Activated T-cell treated with anti-CD3 and anti-CD28 coated beads, Interleukin-2, amount 50 U/mL, for 72 hours (primary cell): ENCODE data around the gene HOXA10. TPM values are rescaled to one million over a fixed set of nuclear protein-coding genes. Genes with fewer than 3 reads are reported as not detected.

Experiments used
- ATAC-seq, 2 donors: fragments of 150-1000 bp; cut with Tn5 transposase; replicated peaks in 1 of 2; 2 replicates each; pipeline ENCODE4 v1.10.0; 2021; ENCODE audit warnings: moderate library complexity in 2 of 2, mild to moderate bottlenecking in 1 of 2
- DNase-seq, 2 donors: peaks; one replicate each; pipeline ENCODE4 v3.0.0; 2021 to 2022; ENCODE audit warnings: mixed read lengths in 1 of 2
- H3K27ac Mint-ChIP-seq: one replicate; pipeline ENCODE4 v1.8.0; 2022; ENCODE audit warnings: mild to moderate bottlenecking, moderate library complexity, mixed read lengths
- H3K27me3 Mint-ChIP-seq: one replicate; pipeline ENCODE4 v1.8.0; 2022; ENCODE audit warnings: low read depth, mixed read lengths
- H3K36me3 Mint-ChIP-seq, 2 donors: one replicate each; pipeline ENCODE4 v1.8.0; 2022; ENCODE audit warnings: mixed read lengths in 2 of 2, mild to moderate bottlenecking in 1 of 2; ENCODE audit not compliant: insufficient read depth in 2 of 2
- H3K4me1 Mint-ChIP-seq: one replicate; pipeline ENCODE4 v1.8.0; 2022; ENCODE audit warnings: low read depth, mixed read lengths
- H3K4me3 Mint-ChIP-seq, 2 donors: one replicate each; pipeline ENCODE4 v1.8.0; 2022; ENCODE audit warnings: mild to moderate bottlenecking in 2 of 2, mixed read lengths in 2 of 2, moderate library complexity in 2 of 2
- H3K9me3 Mint-ChIP-seq, 2 donors: one replicate each; pipeline ENCODE4 v1.8.0; 2022; ENCODE audit warnings: mixed read lengths in 2 of 2
- total RNA-seq, 2 donors: library from RNA; stranded (reverse); gene quantifications; one replicate each; pipeline ENCODE4 v1.2.3, GENCODE V29; 2022

HOXA10 gene
- total RNA-seq, 2 donors from 2014 or later = 0.19 to 0.26 TPM

GRCh38 chr7:27191833-27192545 lies 17.9 kb upstream of the HOXA10 start:
- no peaks in the 10 kb centered on the region for H3K9me3 Mint-ChIP-seq
- peaks cover 41% of the 10 kb centered on the region for H3K4me1 Mint-ChIP-seq
- peak in 1 of 2 donors; percentile 10 for ATAC-seq
- no peak overlapping the region for H3K27ac Mint-ChIP-seq
- no peak for DNase-seq
- H3K27me3 Mint-ChIP-seq = peaks cover 92% of the 10 kb centered on the region
- H3K4me3 Mint-ChIP-seq = peak overlapping the region; percentile 73 to 75
- no peaks in the 10 kb centered on the region for H3K36me3 Mint-ChIP-seq

- H3K36me3 Mint-ChIP-seq = no peaks in the 10 kb centered on the region
- H3K4me3 Mint-ChIP-seq = no peak overlapping the region
- H3K27ac Mint-ChIP-seq = no peak overlapping the region
- DNase-seq (no peak), ATAC-seq (no peak)
- H3K9me3 Mint-ChIP-seq = no peaks in the 10 kb centered on the region
- H3K4me1 Mint-ChIP-seq = peaks cover 43% of the 10 kb centered on the region
- peaks cover 92% of the 10 kb centered on the region for H3K27me3 Mint-ChIP-seq
Measured at GRCh38 chr7:27191161-27191731, 17.1 kb upstream of the HOXA10 start.

- DNase-seq (no peak), ATAC-seq (no peak)
Measured at GRCh38 chr7:27189997-27190748, 16.1 kb upstream of the HOXA10 start.

GRCh38 chr7:27189295-27189996 lies 15.3 kb upstream of the HOXA10 start:
- no peaks in the 10 kb centered on the region for H3K9me3 Mint-ChIP-seq
- H3K27me3 Mint-ChIP-seq = peaks cover 93% of the 10 kb centered on the region
- no peaks in the 10 kb centered on the region for H3K36me3 Mint-ChIP-seq
- H3K4me3 Mint-ChIP-seq = peak overlapping the region; percentile 75 to 86
- H3K4me1 Mint-ChIP-seq = peaks cover 60% of the 10 kb centered on the region
- peak in 1 of 2 donors; percentile 1 for DNase-seq
- H3K27ac Mint-ChIP-seq = no peak overlapping the region
- ATAC-seq = no peak

More at GRCh38 chr7:27189997-27190748, 16.1 kb upstream of the HOXA10 start:
- Mint-ChIP-seq H3K9me3 (no peaks in the 10 kb centered on the region), H3K4me3 (no peak overlapping the region), H3K36me3 (no peaks in the 10 kb centered on the region), H3K27me3 (peaks cover 93% of the 10 kb centered on the region), H3K27ac (no peak overlapping the region), H3K4me1 (peaks cover 54% of the 10 kb centered on the region)

GRCh38 chr7:27188386-27189294 lies 14.5 kb upstream of the HOXA10 start:
- peaks cover 85% of the 10 kb centered on the region for H3K27me3 Mint-ChIP-seq
- H3K9me3 Mint-ChIP-seq = no peaks in the 10 kb centered on the region
- peak in 1 of 2 donors; percentile 53 for DNase-seq
- ATAC-seq = peak in 1 of 2 donors; percentile 8
- peak overlapping the region; percentile 46 for H3K27ac Mint-ChIP-seq
- peak overlapping the region; percentile 75 to 86 for H3K4me3 Mint-ChIP-seq
- peaks cover 56% of the 10 kb centered on the region for H3K4me1 Mint-ChIP-seq
- H3K36me3 Mint-ChIP-seq = no peaks in the 10 kb centered on the region

GRCh38 chr7:27187475-27188385 lies 13.6 kb upstream of the HOXA10 start:
- DNase-seq (no peak), ATAC-seq (no peak)
- Mint-ChIP-seq H3K36me3 (no peaks in the 10 kb centered on the region), H3K27me3 (peaks cover 83% of the 10 kb centered on the region), H3K4me1 (peaks cover 52% of the 10 kb centered on the region), H3K27ac (no peak overlapping the region), H3K4me3 (peak overlapping the region; percentile 75 to 86), H3K9me3 (no peaks in the 10 kb centered on the region)

GRCh38 chr7:27186668-27187474 lies 12.8 kb upstream of the HOXA10 start:
- DNase-seq = no peak

GRCh38 chr7:27185854-27186667 lies 11.9 kb upstream of the HOXA10 start:
- peak in 1 of 2 donors; percentile 1 for DNase-seq
- Mint-ChIP-seq H3K36me3 (no peaks in the 10 kb centered on the region), H3K27ac (peak overlapping the region; percentile 70), H3K27me3 (peaks cover 78% of the 10 kb centered on the region), H3K9me3 (no peaks in the 10 kb centered on the region), H3K4me1 (peaks cover 48% of the 10 kb centered on the region), H3K4me3 (peak overlapping the region; percentile 79 to 85)
- no peak for ATAC-seq

More at GRCh38 chr7:27186668-27187474, 12.8 kb upstream of the HOXA10 start:
- H3K27ac Mint-ChIP-seq = no peak overlapping the region
- peaks cover 52% of the 10 kb centered on the region for H3K4me1 Mint-ChIP-seq
- no peaks in the 10 kb centered on the region for H3K36me3 Mint-ChIP-seq
- H3K4me3 Mint-ChIP-seq = peak overlapping the region in 1 of 2 donors; percentile 86
- H3K27me3 Mint-ChIP-seq = peaks cover 82% of the 10 kb centered on the region
- ATAC-seq = no peak
- H3K9me3 Mint-ChIP-seq = no peaks in the 10 kb centered on the region

- H3K9me3 Mint-ChIP-seq = no peaks in the 10 kb centered on the region
- peak within 1 kb of the TSS; percentile 70 for H3K27ac Mint-ChIP-seq
- ATAC-seq = peak; percentile 2 to 32
- peaks cover 46% of the 10 kb centered on the region for H3K4me1 Mint-ChIP-seq
- H3K4me3 Mint-ChIP-seq = peak within 1 kb of the TSS; percentile 79 to 85
- peak in 1 of 2 donors; percentile 19 for DNase-seq
- H3K36me3 Mint-ChIP-seq = no peaks in the 10 kb centered on the region
- H3K27me3 Mint-ChIP-seq = peaks cover 77% of the 10 kb centered on the region
Measured at GRCh38 chr7:27185013-27185853, 11.1 kb upstream of the HOXA10 start, which contains the start of gene HOXA11. TSS of gene HOXA11 (minus strand) at chr7:27185232. CDS start at chr7:27185144, 88 bp downstream.
